DMS53 treated with DMSO at 0.1 percent for 48 hours (cell line): ENCODE measurements around the gene POLN.

Source experiments
- DNase-seq: peaks from one replicate; lab custom pipeline; 2025; ENCODE audit not compliant: unreplicated experiment; lab: John Stamatoyannopoulos, UW

POLN gene

DNA sequence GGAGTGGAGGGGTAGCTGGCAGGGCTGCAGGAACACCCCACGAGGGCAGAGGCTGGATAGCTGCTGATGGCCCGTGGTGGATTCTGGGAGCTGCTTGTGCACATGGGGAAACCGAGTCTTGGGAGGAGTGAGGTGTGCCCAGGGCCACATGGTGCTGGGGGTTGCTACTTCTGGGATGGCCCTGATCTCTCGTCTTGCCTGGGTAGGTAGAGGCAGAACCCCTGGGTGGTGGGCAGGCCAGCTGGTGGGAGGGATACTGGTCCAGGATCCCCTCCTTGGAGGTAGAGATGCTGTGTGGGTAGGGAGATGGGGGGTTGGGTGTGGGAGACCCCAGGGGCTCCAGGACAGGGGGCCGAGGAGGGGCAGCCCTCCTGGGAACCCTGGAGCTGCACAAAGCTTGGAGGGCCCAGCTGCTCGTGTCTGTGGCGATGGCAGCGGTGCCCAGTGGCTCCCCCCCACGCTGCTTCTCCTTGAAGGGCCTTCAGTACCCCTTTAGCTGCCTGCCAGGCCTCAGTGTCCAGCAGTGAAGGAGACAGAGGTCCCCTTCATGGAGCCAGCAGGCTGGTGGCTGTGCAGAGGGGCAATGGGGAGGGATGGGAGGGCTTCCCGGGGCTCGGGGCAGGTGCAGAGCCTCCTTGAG is 179.6 kb downstream of the POLN start:
- DNase-seq, result no peak

DNA sequence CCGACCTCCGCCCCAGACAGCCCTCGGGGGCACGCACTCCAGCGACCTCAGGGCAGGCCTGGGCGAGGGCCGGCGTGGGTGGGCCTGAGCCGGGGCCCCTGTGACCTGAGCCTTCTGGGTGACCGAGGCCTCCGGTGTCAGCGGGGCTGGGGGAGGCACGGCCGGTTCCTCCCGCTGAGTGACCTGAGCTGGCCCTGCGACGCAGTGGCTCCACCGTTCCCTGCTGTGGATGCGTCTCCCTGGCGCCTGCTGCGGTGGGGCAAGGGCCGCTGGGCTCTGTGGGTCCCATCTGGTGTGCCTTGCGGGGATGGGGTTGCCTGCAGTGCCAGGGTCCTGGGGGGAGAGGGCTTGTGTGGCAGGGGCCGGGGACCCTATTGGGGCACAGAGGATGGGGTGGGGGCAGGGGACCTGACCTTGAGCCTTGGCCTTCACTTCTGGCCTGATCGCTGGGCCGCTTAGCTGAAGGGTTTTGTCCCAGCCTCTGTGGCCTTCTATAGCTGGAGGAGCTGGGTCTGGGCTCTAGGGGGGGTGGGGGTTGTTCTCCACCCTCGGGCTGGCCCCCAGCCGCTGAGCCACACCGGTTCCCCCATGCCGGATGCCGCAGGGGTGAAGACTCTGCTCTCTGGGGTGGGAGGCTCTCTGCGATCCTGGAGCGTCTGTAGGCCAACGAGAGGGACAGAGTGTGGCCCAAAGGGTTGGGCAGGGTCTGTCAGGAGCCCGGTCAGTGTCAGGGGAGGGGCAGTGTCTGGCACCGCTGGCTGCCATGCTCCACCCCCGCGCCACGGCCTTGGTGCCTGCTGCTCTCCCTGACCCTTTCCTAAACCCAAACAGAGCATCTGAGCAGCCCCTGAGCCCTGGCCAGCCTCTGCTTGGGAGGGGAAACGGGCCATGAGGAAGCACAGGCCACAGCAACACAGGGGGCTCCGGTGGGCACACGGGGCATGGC is 180.5 kb downstream of the POLN start:
- no peak for DNase-seq

DNA sequence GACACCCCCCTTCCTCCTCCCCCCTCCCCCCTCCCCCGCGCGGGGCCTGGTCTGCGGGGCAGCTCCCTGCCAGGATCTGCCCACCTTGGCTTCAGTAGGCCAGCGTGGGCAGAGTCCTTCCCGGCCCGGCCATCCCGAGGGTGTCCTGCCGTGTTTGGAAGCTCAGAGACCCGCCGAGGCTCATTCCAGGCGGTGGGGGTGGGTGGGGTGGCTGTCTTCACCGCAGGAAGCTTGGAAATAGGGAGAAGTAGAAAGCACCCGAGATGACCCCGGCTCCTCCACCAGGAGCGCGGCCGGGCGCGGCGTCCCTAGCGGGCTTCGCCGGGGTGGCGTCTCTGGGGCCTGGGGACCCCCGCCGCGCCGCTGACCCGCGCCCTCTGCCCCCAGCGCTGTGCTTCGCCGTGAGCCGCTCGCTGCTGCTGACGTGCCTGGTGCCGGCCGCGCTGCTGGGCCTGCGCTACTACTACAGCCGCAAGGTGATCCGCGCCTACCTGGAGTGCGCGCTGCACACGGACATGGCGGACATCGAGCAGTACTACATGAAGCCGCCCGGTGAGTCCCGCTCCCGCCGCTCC is 181.2 kb downstream of the POLN start:
- DNase-seq, result peak; percentile 58

DNA sequence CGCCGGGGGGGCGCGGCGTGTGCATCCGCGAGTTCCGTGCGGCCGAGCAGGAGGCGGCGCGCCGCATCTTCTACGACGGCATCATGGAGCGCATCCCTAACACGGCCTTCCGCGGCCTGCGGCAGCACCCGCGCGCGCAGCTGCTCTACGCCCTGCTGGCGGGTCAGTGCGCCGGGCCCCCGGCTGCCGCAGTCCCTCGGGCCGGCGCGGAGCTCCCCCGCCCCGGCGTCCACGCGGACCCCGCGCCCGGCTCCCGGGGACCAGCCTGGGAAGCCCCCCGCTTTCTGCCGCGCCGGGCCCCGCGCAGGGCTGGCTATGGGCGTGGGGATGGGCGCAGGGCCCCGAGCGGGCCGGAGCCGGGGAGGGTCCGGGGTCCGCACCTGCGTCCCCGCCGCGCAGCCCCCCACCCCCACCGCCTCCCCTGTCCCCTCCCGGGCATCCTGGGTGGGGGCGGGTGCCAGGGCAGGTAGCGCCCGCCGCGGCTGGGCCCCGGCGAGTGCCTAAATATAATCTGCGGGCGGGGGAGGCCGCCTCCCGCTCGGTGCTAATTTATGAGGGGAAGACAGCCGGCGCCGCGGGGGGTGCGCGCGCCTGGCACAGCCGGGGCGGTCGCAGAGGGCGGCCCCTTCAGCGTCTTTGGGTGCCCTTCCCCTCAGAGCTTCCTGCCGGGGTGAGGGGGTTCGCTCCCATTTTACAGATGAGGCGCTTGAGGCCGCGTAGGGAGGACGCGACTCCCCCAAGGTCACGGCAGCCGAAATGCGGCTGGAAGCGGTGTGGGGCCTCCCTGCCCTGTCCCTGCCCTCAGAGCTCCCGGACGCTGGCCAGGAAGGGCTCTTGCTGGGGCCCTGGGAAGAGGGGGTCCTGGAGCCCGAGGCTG is 182.0 kb downstream of the POLN start:
- DNase-seq, result peak; percentile 43

DNA sequence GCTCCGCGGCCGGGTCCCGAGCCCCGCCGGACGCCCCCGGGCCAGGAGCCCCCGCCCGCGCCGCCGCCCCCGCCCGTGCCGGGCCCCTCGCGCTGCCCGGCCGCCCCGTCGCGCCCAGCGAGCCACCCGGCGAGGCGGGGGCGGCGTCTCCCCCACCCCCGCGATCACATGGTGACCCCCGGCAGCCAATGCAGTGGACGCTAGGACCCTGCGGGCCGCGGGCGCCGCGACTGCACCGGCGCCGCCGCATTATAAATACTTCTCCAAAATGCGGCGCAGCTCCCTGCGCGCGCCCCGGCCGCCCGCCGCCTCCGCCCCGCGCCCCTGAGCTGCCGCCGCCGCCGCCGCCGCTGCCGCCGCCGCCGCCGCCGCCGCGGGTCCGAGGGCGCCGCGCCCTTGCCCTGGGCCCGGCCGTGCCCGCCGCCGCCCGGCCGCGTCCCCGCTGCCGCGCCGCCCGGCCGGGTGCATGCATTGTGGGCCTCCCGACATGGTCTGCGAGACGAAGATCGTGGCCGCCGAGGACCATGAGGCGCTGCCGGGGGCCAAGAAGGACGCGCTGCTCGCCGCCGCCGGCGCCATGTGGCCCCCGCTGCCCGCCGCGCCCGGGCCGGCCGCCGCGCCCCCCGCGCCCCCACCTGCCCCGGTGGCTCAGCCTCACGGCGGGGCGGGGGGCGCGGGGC is 182.7 kb downstream of the POLN start, which contains the start of gene NAT8L:
NAT8L (plus strand) TSS at position 282 of the 680 bp plus-strand sequence; CDS start at position 467, 185 bp downstream.
- peak; percentile 46 for DNase-seq

DNA sequence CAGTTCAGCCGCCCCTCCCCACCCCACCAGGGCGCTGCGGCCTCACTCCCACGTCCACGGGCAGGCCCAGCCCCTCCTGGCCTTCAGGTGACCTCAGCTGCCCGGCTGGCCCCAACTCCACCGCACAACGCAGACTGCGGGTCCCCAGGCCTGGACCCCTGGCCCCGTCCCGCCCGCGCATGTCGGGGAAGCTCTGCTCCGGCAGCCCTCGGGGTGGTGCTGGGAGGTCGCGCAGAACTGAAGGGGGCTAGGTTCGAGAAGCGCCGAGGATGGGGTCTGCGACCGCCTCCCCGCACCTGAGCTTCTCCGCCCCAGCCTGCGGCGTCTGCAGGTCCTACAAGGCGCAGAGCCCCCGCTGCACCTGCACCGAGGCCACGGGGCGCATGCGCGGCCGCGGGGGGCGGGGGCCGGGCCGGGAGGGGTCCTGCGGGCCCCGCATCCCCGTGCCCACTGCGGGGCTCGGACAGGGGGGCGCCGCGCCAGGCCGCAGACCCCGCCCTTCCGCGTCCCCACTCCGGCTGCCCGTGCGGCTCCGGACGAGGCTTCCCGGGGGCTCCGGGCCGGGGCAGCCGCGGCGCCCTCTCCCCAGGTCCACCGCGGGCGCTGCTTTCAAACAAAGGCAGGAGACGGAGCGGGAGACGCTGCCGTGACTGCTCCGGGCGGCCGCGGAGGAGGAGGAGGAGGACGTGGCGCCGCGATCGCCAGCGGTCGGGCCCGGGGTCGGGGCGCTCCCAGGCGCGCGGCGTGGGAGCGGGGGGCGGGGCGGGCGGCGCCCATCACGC is 183.5 kb downstream of the POLN start:
- no peak for DNase-seq

DNA sequence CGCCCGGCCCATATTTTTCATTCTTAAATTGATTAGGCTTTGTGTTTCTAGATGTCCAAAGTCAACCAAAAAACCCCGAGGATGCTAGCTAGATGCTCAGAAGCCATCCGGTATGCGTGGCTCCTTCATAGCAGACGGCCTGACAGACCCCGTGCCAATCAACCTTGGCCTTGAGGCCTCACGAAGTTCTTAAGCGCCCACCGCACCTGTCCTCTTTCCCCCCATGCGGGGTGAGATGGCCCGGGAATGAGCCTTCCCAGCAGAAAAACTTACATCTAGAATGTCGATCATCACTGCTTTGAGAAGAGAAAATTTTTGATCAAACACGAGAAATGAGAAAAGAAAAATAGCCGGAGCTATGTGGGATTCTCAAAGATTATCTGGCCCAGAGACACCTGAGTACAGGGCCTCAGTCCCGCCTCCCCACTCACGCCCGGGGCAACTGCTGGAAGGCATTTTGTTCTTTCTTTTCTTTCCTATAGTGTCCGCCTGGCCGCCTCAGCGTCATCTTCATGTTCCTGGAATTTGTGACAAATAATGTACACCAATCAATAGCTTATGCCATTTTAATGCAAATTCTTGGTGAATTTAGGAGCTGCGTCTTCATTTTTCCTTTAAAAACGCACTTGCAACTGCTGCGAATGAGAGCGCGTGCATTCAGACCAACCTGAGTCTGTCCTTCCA is 184.4 kb downstream of the POLN start:
- DNase-seq, result no peak

DNA sequence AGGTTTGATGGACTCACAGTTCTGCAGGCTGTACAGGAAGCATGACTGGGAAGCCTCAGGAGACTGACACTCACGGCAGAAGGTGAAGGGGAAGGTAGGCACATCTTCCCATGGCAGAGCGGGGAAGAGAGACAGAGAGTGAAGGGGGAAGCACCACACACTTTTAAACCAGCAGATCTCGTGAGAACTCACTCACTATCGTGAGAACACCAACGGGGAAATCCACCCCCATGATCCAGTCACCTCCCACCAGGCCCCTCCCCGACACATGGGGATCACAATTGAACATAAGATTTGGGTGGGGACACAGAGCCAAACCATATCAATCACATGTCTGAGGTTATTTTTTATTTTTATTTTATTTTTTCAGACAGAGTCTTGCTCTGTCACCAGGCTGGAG is 187.7 kb downstream of the POLN start:
- DNase-seq, result no peak

DNA sequence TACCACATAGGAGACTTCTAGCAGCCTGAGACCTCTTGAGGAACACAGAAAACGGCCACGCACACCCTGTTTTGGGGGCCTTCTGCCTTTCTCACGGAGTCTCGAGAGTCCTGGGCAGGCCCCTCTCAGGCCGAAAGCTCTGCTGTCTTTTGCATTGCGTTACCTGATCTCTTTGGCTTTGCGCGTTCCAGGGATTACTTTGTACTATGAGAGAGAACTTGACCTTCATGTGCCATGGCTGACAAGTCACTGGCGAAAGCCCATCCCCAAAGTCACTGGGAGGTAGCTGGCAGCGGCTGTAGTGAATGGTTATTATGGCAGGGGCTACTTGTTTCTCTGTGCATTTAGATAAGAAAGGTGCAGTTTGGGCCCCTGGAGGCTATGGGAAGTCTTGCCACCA is 190.8 kb downstream of the POLN start:
- no peak for DNase-seq

DNA sequence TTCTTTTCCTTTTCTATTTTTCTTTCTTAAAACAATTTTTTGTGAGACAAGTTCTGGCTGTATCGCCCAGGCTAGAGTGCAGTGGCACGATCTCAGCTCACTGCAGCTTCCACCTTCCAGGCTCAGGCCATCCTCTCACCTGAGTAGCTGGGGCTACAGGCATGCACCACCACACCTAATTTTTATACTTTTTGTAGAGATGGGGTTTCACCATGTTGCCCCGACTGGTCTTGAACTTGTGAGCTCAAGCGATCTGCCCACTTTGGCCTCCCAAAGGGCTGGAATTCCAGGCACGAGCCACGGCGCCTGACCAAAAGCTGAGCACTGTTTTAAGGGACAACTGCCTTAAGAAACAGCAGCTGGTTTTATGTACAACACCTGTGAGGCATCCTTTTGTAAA is 192.1 kb downstream of the POLN start:
- no peak for DNase-seq

DNA sequence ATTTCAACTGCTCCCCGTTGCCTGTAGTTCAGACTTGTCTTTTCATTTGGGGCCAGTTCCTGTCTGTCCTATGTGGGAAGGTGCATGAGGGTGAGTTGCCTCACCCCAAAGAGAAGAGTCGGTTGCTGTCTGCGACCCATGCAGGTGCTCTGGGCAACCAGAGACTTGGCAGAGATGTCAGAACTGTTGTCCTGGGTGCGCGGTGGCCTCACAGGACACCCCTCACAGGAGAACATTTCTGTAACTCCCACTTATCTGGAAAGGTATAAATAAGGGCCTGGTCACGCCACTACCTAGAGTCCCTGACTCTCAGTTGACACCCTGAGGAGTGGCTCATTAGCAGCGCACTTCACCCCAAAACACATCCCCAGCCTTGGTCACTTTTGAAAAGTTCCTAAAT is 192.5 kb downstream of the POLN start:
- no peak for DNase-seq

DNA sequence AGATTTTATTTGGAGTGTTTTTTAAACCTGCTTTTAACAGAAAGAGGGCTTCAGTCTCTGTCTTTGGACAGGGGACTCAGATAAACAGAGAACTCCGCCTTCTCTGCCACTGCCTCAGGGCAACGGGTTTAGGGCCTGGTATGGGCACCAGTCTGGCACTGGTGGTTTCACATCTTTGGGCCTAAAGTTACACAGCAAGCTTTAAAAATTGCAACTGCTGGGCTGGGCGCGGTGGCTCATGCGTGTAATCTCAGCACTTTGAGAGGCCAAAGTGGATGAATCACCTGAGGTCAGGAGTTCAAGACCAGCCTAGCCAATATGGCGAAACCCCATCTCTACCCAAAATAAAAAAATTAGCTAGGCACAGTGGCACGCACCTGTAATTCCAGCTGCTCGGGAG is 193.1 kb downstream of the POLN start:
- DNase-seq, result no peak

DNA sequence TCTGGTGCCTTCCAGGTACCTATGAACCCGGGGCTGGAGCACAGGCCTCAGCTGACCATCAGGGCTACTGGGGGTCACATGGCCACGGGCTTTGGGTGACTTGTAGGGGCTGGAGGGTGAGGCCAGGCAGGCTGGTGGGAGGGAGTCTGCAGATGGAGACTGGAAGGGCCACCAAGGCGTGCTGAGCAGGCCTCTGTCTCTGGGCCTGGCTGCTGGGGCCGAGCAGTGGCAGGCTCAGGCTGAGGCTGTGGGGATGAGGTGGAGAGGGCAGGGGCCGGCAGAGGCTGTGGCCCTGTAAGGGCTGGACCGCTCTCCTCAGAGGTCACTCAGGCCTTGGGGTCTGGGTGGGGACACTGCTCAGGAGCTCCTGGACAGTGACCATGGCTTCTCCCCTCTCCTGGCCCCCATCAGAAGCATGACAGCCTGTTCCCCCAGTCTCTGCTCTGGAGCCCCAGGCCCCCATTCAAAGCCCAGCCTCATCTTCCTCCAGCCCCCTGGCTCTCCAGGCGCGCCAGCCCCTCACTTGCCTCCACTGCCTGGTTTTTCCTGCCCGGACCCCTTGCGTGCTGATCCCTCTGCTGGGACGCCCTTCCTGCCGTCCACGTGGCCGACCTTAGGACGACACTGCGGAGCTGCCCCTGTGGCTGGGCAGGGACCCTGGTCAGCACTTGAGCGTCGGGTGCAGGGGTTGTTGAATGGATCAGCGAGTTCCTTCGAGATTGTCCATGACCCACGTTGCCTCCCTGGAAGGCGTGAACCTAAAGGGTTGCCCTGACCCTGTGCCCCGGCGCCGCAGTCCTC is 193.9 kb downstream of the POLN start:
- DNase-seq, result no peak

DNA sequence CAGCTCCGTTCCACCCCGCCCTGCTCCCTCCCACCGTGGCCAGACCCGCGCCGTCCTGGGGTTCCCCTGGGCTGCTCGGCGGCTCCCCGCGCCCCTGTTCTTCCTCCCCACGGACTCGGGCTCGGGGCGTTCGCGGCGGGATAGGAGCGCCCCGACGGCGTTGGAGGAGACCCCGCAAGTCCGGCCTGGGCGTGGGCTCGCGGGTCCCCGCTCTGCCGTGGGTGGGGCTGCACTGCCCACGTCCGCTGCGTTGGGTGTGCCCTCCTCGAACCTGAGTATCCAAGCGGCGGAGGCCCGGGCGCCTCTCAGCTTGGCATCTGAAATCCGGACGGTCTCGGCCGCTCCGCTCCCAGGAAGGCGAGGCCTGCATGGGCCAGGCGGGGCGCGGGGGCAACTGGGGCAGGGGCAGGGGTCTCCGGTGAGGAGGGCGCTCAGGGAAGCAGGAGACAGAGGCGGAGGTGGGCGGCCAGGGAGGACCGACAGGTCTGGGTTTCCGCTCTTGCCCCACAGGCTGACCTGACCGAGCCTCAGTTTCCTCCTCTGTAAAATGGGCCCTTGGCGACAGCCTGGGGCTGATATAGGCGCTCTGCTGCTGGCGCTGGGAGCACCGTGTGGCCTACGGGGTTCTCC is 194.8 kb downstream of the POLN start:
- no peak for DNase-seq

DNA sequence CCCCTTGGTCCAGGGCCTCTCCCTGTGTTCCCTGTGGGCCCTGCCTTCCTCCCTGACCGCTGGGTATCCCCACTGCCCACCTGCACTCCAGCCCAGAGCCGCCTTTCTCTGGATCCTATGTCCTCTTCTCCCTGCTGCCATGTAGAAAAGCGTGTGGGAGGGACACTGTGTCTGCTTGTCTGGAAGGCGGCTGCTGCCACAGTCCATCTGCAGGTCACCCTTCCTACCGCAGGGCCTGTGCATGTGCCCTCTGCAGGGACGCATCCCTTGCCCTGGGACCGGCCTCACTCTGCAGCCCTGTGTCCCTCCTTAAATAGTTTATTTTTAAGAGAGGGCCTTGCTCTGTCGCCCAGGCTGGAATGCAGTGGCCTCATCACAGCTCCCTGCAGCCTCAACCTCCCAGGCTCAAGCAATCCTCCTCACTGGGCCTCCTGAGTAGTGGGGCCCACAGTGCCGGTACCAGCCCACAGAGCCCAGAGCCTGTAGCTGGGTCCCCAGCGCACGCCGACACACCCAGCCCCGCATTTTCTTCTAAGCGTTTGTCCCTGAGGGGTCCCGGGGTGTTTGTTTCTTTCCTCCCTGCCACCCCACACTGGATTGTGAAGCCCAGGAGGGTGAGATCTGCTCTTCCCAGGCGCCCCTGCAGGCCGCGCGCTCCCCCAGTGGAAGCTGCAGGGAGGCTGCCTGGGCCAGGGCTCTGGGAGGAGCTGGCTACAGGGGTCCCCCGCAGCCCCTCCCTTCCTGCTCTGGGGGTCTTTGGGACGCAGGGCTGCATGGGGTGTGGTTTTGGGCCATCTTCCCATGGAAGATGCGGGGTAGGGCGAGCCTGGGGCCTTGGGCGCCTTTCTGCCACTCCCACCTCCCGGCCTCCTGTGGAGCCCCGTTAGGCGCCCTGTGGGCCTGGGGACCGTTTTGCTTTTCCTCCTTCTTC is 195.6 kb downstream of the POLN start:
- DNase-seq, result no peak

DNA sequence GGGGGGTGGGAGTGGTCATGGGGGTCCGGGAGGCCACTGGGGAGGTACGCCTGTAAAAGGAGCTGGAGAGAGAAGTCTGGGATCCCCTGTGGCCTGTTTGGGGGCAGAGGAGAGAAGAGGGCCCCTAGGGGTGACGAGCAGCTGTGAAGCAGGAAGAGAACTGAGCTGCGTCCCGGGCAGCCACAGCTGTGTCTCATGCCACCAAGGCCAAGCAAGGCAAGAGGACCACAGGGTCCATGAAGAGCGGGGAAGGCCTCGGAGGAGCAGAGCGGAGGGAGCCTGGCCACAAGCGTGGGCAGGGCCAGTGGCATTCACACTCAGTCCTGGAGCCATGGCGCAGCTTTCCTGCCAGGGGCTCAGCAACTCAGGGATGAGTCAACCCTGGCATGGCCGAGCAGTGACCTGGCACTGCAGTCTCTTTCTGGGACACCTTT is 196.4 kb downstream of the POLN start:
- DNase-seq, result no peak
